Transverse colon (tissue), 4 donors: ENCODE measurements around the gene CNTN5. TPM values are rescaled to one million over a fixed set of nuclear protein-coding genes. Genes with fewer than 3 reads are reported as not detected.

Experiments used
- DNase-seq: peaks from one replicate; pipeline ENCODE4 v3.0.0-alpha.2; 2019
- H3K27ac ChIP-seq, 4 donors: fragments of 200-600 bp; sonication (generic); 2 replicates each; pipeline ENCODE4 v1.5.1; 2016 to 2018; ENCODE audit warnings: inconsistent platforms in 4 of 4
- H3K27me3 ChIP-seq: fragments of 200-600 bp; sonication (generic); 2 replicates; pipeline ENCODE4 v1.5.1; 2017; ENCODE audit warnings: inconsistent platforms
- H3K36me3 ChIP-seq, 4 donors: fragments of 200-600 bp; sonication (generic); 2 replicates each; pipeline ENCODE4 v1.5.1; 2017 to 2019; ENCODE audit warnings: inconsistent platforms in 4 of 4
- H3K4me1 ChIP-seq, 4 donors: fragments of 200-600 bp; sonication (generic); 2 replicates each; pipeline ENCODE4 v1.5.1; 2017 to 2020; ENCODE audit warnings: inconsistent platforms in 4 of 4
- H3K4me3 ChIP-seq, 4 donors: fragments of 200-600 bp; sonication (generic); 1 replicate in 1 of 4; 2 replicates in 3 of 4; pipeline versions ENCODE4 v1.5.1 to v1.6.1; 2017 to 2019; ENCODE audit warnings: inconsistent platforms in 4 of 4
- H3K9me3 ChIP-seq, 2 donors: fragments of 200-600 bp; sonication (generic); 2 replicates each; pipeline ENCODE4 v1.5.1; 2017 to 2019; ENCODE audit warnings: inconsistent platforms in 2 of 2
- CTCF ChIP-seq, 5 experiments: fragments of 200-600 bp in 3 of 5; fragments of 450-650 bp in 2 of 5; sonication (generic) in 3 of 5; IDR thresholded peaks; 1 replicate in 2 of 5; 2 replicates in 3 of 5; pipeline ENCODE4 v1.5.1; 2016 to 2017; ENCODE audit warnings: antibody characterized with exemption in 5 of 5, inconsistent platforms in 3 of 5, mild to moderate bottlenecking in 2 of 5, moderate library complexity in 1 of 5
- EP300 ChIP-seq: sonication (generic); formaldehyde crosslinking; IDR thresholded peaks from one replicate; pipeline ENCODE4 v1.6.1; 2017; ENCODE audit warnings: antibody characterized with exemption, low read depth
- POLR2A ChIP-seq: fragments of 450-650 bp; IDR thresholded peaks from one replicate; pipeline ENCODE4 v1.6.1; 2016; ENCODE audit warnings: antibody characterized with exemption, mild to moderate bottlenecking, moderate library complexity
- POLR2AphosphoS5 ChIP-seq, 3 donors: sonication (generic); formaldehyde crosslinking; IDR thresholded peaks; one replicate each; pipeline ENCODE4 v1.6.1; 2016; ENCODE audit warnings: antibody characterized with exemption in 3 of 3
- WGBS, 2 donors: methylation state at CpG; one replicate each; pipeline ENCODE4 v1.1.5; 2018; ENCODE audit warnings: low coverage in 1 of 2; 5-methylcytosine and 5-hydroxymethylcytosine counted together
- in situ Hi-C, 4 donors: fragments of 200-750 bp; cut with MboI; loops; one replicate each; pipeline versions ENCODE4 v1.15.0 to v1.15.1; 2017; ENCODE audit warnings: low sequenced_read_pairs in 3 of 4, low pct_ligation_motif_present in 1 of 4, low pct_unique_long_range_greater_than_20kb in 1 of 4
- intact Hi-C: fragments of 100-400 bp; cut with DNase I; formaldehyde crosslinking; loops from one replicate; pipeline ENCODE4 v1.15.1; 2023; ENCODE audit warnings: low total_unique reads
- total RNA-seq, 4 donors: library from RNA; depleted of rRNA; stranded (reverse); fragments of >200 nt; gene quantifications; one replicate each; pipeline ENCODE4 v1.1.0, GENCODE V29; 2016

CNTN5 gene
- total RNA-seq, 4 donors from 2014 or later = 0.14 TPM; not detected in 3

GRCh38 chr11:99424313-99425084 lies 403.8 kb downstream of the CNTN5 start:
- Histone ChIP-seq H3K9me3 (no peaks in the 10 kb centered on the region), H3K36me3 (no peaks in the 10 kb centered on the region), H3K4me1 (no peaks in the 10 kb centered on the region), H3K27ac (no peak overlapping the region), H3K27me3 (no peaks in the 10 kb centered on the region), H3K4me3 (no peak overlapping the region)
- intact Hi-C loops (no loop called here), in situ Hi-C loops (no loop called here)
- TF ChIP-seq POLR2AphosphoS5 (IDR thresholded peaks at IDR 0.05) = no peak
- TF ChIP-seq EP300 = no peak
- TF ChIP-seq POLR2A = no peak
- no peak for TF ChIP-seq CTCF (IDR thresholded peaks at IDR 0.05)
- WGBS, 2 donors = 91% methylated on average over 12 of the region's 12 CpGs; no CpG with 5 or more reads in 1 of the 2 donors
- no peak for DNase-seq

GRCh38 chr11:99425596-99425995 lies 404.8 kb downstream of the CNTN5 start:
- intact Hi-C loops (no loop called here), in situ Hi-C loops (no loop called here)
- DNase-seq = no peak
- H3K27ac ChIP-seq = no peak overlapping the region
- H3K4me1 ChIP-seq = no peaks in the 10 kb centered on the region
- no peaks in the 10 kb centered on the region for H3K27me3 ChIP-seq
- TF ChIP-seq EP300 (no peak), POLR2A (no peak), POLR2AphosphoS5 (IDR thresholded peaks at IDR 0.05) (no peak), CTCF (IDR thresholded peaks at IDR 0.05) (no peak)
- H3K36me3 ChIP-seq = no peaks in the 10 kb centered on the region
- no peaks in the 10 kb centered on the region for H3K9me3 ChIP-seq
- H3K4me3 ChIP-seq = no peak overlapping the region
- 80% methylated on average over 1 of the region's 2 CpGs; no CpG with 5 or more reads in 1 of the 2 donors for WGBS, 2 donors

GRCh38 chr11:99432677-99433076 lies 411.9 kb downstream of the CNTN5 start:
- in situ Hi-C loops (no loop called here), intact Hi-C loops (no loop called here)
- H3K27ac ChIP-seq = no peak overlapping the region
- no peaks in the 10 kb centered on the region for H3K4me1 ChIP-seq
- H3K4me3 ChIP-seq = no peak overlapping the region
- no peaks in the 10 kb centered on the region for H3K36me3 ChIP-seq
- no peaks in the 10 kb centered on the region for H3K27me3 ChIP-seq
- no peak for DNase-seq
- no peaks in the 10 kb centered on the region for H3K9me3 ChIP-seq
- TF ChIP-seq CTCF (IDR thresholded peaks at IDR 0.05) (no peak), POLR2A (no peak), EP300 (no peak), POLR2AphosphoS5 (IDR thresholded peaks at IDR 0.05) (no peak)
- WGBS, 2 donors = 72 to 85% methylated on average over 3 of the region's 3 CpGs

GRCh38 chr11:99443276-99443675 lies 422.5 kb downstream of the CNTN5 start:
- Histone ChIP-seq H3K4me3 (no peak overlapping the region), H3K27ac (no peak overlapping the region), H3K9me3 (no peaks in the 10 kb centered on the region), H3K27me3 (no peaks in the 10 kb centered on the region), H3K4me1 (no peaks in the 10 kb centered on the region), H3K36me3 (no peaks in the 10 kb centered on the region)
- no peak for TF ChIP-seq CTCF (IDR thresholded peaks at IDR 0.05)
- TF ChIP-seq POLR2A = no peak
- TF ChIP-seq POLR2AphosphoS5 (IDR thresholded peaks at IDR 0.05) = no peak
- TF ChIP-seq EP300 = no peak
- WGBS, 2 donors = 53 to 61% methylated on average over 3 of the region's 3 CpGs
- in situ Hi-C loops = no loop called here
- intact Hi-C loops = no loop called here
- DNase-seq = no peak
